ENCODE data around the gene PCDHGC5.

The PCDHGC5 gene

GRCh38 chr5:141491323-141492167 lies 2.7 kb downstream of the PCDHGC5 start:
- DNase-seq (ENCODE audit: extremely low read depth, low read depth) = no peak
- TF ChIP-seq, protein P1, sequence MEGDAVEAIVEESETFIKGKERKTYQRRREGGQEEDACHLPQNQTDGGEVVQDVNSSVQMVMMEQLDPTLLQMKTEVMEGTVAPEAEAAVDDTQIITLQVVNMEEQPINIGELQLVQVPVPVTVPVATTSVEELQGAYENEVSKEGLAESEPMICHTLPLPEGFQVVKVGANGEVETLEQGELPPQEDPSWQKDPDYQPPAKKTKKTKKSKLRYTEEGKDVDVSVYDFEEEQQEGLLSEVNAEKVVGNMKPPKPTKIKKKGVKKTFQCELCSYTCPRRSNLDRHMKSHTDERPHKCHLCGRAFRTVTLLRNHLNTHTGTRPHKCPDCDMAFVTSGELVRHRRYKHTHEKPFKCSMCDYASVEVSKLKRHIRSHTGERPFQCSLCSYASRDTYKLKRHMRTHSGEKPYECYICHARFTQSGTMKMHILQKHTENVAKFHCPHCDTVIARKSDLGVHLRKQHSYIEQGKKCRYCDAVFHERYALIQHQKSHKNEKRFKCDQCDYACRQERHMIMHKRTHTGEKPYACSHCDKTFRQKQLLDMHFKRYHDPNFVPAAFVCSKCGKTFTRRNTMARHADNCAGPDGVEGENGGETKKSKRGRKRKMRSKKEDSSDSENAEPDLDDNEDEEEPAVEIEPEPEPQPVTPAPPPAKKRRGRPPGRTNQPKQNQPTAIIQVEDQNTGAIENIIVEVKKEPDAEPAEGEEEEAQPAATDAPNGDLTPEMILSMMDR (IDR thresholded peaks at IDR 0.05; ENCODE audit: low read depth, low read length) = no peak

GRCh38 chr5:141492168-141492885 lies 3.4 kb downstream of the PCDHGC5 start:
- TF ChIP-seq, protein P1 (IDR thresholded peaks at IDR 0.05; ENCODE audit: low read depth, low read length) = no peak
- no peak for DNase-seq (ENCODE audit: extremely low read depth, low read depth)

DNA sequence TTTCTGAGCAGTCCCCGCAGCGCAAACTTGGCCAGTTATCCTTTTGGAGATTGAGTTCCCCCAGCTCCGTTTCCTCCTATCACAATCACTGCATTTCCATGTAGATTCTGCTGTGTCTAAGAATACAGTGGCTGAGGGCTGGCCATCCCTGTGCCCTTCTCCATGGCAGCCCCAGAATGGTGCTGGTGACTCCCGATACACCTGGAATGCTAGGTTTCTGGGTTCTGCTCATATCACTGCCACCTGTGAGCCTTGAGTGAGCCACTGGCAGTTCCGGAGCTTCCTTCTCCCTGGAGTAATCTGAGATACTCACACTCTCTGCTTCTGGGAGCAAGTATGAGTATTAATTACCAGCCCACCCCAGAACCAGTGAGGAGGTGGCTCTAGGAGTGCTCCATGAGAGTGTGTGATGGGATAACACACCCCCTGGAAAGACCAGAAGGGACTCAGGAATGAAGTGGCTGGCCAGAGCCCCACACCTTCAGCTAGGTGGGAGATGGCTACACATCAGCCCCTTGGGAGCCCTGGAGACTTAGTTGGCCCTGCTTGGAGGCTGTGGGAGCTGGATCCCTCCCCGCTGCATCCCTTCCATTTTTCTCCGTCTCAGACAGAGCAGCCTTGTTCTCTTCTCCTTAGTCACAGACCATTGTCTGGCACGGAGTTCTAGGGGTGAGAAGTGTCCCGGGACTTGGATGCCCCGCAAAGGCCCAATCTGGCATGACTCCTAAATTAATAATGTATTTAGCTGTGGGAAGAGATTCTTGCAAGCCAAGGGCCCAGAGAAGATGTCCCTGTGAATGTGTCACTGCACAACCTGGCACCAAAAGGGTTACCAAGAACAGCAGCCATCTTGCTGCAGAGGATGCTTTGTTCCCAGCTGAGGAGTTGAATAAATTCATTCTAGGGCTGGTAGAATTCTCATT lies 4.9 kb downstream of the PCDHGC5 start:
- TF ChIP-seq, protein P1 (IDR thresholded peaks at IDR 0.05; ENCODE audit: low read depth, low read length) = no peak
- DNase-seq (ENCODE audit: extremely low read depth, low read depth) = no peak

GRCh38 chr5:141494761-141495452 lies 6.0 kb downstream of the PCDHGC5 start:
- DNase-seq (ENCODE audit: extremely low read depth, low read depth) = no peak
- TF ChIP-seq, protein P1 (IDR thresholded peaks at IDR 0.05; ENCODE audit: low read depth, low read length) = no peak

GRCh38 chr5:141495453-141495811 lies 6.6 kb downstream of the PCDHGC5 start:
- no peak for DNase-seq (ENCODE audit: extremely low read depth, low read depth)

DNA sequence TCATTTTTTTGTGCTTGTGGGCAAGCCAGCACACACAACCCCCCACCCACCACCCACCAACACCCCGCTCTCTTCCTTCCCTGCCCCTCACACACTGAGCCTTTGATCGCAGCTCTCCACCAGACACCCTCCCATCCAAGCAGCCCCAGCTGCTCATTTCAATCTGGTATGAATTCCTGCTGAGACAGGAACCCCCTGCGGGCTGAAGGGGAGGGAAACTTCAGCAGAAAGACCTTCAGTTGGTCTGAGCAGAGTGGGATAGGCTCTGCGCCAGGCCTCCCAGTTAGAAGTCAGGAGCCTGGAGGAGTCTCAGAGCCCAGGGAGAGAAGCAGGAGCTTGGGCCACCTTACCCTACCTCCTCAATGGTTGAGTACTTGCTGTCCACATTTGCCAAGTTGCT lies 7.2 kb downstream of the PCDHGC5 start:
- no peak for DNase-seq (ENCODE audit: extremely low read depth, low read depth)
- TF ChIP-seq, protein P1 (IDR thresholded peaks at IDR 0.05; ENCODE audit: low read depth, low read length) = no peak

More at GRCh38 chr5:141495453-141495811, 6.6 kb downstream of the PCDHGC5 start:
- TF ChIP-seq, protein P1 (IDR thresholded peaks at IDR 0.05; ENCODE audit: low read depth, low read length) = no peak
